GM19035 (cell line): Measurements from ENCODE around the gene ODF2L.

Experiments used
- ATAC-seq: cut with Tn5 transposase; IDR thresholded peaks from one replicate; pipeline ENCODE4 v1.9.1; 2021; ENCODE audit not compliant: unreplicated experiment

ODF2L gene

DNA sequence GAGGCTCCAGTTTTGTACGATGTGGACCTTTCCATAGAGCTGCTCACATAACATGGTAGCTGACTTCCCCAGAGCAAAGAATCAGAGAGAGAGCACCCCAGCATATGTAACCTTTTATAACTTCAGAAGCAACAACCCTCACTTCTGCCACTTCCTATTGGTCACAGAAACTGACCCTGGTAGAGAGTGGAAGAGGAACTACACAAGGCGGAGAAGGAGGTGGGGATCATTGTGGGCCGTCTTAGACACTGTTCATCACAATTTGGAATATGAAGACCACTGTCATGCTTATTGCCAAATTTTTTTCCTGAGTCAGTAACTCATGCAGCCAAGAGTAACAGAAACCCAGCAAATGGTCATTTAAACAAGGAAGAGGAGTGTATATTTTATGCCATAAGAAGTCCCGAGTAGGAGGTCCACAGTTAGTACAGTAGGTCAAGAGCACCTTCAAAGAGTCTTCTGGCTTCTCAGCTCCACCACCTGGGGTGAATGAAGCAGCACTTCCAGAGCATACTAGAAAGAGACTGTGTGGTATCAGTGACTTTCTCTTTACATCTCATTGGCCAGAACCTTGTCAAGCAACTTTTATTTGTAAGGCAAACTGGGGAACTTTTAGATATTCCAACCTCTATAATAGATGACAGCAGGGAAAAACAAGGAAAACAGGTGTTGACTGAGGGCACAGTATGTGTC is 71.8 kb downstream of the ODF2L start:
- no peak for ATAC-seq

DNA sequence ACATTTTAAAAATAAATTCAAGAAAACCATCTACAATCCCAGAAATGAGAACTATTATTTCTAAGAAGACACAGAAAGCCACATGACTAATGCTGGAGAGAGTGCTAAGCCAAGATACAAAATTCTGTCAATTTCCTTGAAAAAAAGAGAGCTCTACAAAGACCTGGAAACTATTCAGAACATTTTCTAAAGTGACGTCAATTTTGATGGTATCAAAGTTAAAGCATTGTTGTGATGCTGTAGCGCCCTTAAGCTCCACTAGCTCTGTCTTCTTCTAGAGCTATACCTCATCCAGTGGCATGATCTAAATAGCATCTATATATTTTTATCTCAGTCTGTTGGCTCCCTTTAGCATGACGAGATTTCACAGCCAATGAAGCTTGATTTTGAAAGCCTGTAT is 73.9 kb downstream of the ODF2L start:
- ATAC-seq: no peak

DNA sequence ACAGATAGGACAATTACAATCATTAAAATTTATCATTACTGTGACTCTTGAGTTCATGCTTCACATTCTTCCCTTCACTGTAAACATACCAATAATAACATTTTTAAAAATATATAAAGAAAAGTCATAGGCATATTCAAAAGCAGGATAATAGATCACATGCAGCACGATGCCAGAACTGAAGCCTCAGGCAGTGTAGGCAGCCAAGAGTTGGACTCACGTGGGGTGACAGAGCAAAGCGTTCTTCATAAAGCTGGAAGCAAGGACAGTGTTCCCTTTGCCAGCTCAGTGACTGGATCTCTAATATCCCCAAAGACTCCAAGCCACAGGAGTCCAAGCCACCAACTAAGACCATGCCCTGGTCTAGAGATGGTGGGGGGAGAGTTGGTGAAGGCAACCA is 77.7 kb downstream of the ODF2L start:
- no peak for ATAC-seq

DNA sequence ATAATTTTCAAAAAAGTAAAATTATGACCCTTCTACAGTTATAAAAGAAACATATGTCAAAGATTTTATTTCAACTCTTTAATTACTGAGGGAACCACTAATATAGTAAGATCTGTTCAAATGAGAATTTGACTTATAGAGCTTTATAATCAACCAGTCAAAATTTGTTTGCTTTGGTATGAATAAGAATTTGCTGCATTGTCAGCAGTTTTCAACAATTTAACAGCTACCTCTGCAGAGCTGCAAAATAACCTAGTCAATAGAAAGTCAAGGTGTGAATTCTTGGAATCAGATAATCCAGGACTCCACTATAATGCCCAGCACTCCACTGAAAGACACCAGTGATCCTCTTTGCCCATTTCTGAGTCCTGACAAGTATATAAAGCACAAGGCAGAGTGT is 78.2 kb downstream of the ODF2L start:
- no peak for ATAC-seq

DNA sequence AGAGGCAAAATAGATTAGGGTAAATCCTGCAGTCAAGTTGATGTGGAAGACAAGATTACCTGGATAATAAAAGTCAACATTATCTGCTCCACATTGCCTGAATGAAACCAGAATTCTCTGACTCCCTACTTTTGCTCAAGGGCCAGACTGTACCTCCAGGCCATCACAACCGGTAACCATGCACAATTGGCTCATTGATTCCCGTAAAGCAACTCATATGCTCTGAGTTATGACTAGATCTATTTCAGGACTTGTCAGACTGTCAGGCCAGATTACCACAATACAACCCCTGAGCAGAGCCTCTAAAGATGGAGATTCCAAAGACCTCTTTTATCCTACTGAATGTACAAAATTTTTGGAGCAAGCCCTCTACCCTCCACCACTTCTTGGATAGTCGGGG is 90.4 kb downstream of the ODF2L start:
- no peak for ATAC-seq

DNA sequence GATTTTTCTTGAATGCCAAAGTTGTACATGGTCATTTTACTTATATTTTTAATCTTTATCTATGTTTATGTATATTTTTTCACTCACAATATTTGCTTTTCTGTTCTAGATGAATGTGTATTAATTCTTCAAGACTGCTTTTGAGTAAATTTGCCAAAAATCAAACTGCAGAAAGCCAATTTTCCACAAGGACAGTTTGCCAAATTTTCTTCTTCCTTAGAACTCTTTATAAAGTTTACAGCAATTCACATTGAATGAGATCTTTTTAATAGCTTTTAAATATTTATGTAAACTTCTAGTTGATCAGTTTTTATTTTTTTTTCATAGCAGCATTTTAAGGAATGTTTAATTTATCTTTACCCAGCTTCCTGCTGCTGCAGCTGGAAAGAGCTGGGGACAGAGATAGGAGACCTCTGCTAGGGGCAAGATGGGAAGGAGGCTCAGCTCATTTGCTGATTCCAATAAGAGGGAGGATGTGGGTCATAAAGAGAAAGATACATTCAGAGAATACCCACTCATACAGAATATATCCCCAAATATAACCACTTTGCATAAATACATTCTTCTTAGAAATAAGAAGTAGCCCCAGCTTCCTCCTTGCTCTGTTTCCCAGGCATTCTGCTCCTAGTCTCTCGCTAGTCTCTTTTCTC is 93.0 kb downstream of the ODF2L start:
- ATAC-seq: no peak
